T-cell (primary cell): Measurements from ENCODE around the gene LTO1. TPM values are rescaled to one million over a fixed set of nuclear protein-coding genes. Genes with fewer than 3 reads are reported as not detected.

Source experiments
- ATAC-seq, 4 experiments: fragments of 200-7000 bp in 3 of 4; fragments of 150-1000 bp in 1 of 4; cut with Tn5 transposase; replicated peaks in 1 of 4; 1 replicate in 3 of 4; 2 replicates in 1 of 4; pipeline ENCODE4 v1.10.0; 2021; ENCODE audit warnings: moderate library complexity in 3 of 4, mild to moderate bottlenecking in 2 of 4, moderate number of reproducible peaks in 1 of 4
- CTCF ChIA-PET, 2 donors: fragments of 300-600 bp; sonication (Branson Sonifier 250); formaldehyde crosslinking; loops; one replicate each; lab custom pipeline; 2022; ENCODE audit warnings: antibody characterized with exemption in 2 of 2; lab: Charles Lee
- POLR2A ChIA-PET, 2 donors: fragments of 300-600 bp; sonication (Branson Sonifier 250); formaldehyde crosslinking; loops; one replicate each; lab custom pipeline; 2022; ENCODE audit warnings: antibody characterized with exemption in 2 of 2; lab: Charles Lee
- DNase-seq, 35 experiments: peaks; one replicate each; pipeline versions ENCODE4 v3.0.0 to v3.0.0-alpha.2; 2013 to 2023
- H3K27ac ChIP-seq: one replicate; pipeline ENCODE4 v1.5.1; 2013; ENCODE audit warnings: low read length
- H3K27me3 ChIP-seq, 2 experiments: replicated peaks in 1 of 2; 1 replicate in 1 of 2; 2 replicates in 1 of 2; pipeline versions ENCODE4 v1.6.1 to v1.7.0; 2013; ENCODE audit warnings: low read length in 1 of 2, mixed read lengths in 1 of 2; ENCODE audit not compliant: control insufficient read depth in 2 of 2, insufficient read depth in 2 of 2; ENCODE audit errors: extremely low read depth in 1 of 2
- H3K36me3 ChIP-seq, 2 donors: 1 replicate in 1 of 2; 2 replicates in 1 of 2; pipeline versions ENCODE4 v1.6.1 to v1.7.0; 2013; ENCODE audit warnings: low read length in 1 of 2; ENCODE audit not compliant: control insufficient read depth in 2 of 2, insufficient read depth in 1 of 2; ENCODE audit errors: extremely low read depth in 1 of 2
- H3K4me1 ChIP-seq, 2 experiments: 1 replicate in 1 of 2; 2 replicates in 1 of 2; pipeline versions ENCODE4 v1.6.1 to v1.7.0; 2013; ENCODE audit warnings: low read length in 2 of 2, mixed read lengths in 1 of 2; ENCODE audit not compliant: insufficient read depth in 2 of 2, control insufficient read depth in 1 of 2; ENCODE audit errors: extremely low read depth in 1 of 2
- H3K4me3 ChIP-seq, 2 donors: 1 replicate in 1 of 2; 2 replicates in 1 of 2; pipeline versions ENCODE4 v1.5.1 to v1.7.0; 2013; ENCODE audit warnings: mild to moderate bottlenecking in 2 of 2, low read length in 1 of 2, moderate library complexity in 1 of 2; ENCODE audit not compliant: control insufficient read depth in 1 of 2; ENCODE audit errors: extremely low read depth in 1 of 2
- H3K9me3 ChIP-seq: 2 replicates; pipeline ENCODE4 v1.7.0; 2013
- H3K27ac Mint-ChIP-seq, 2 donors: one replicate each; pipeline ENCODE4 v1.8.0; 2020 to 2021; ENCODE audit warnings: mild to moderate bottlenecking in 2 of 2, mixed read lengths in 2 of 2
- H3K27me3 Mint-ChIP-seq, 2 donors: one replicate each; pipeline ENCODE4 v1.8.0; 2021 to 2022; ENCODE audit warnings: mixed read lengths in 2 of 2
- H3K36me3 Mint-ChIP-seq: one replicate; pipeline ENCODE4 v1.8.0; 2021; ENCODE audit warnings: mixed read lengths
- H3K4me1 Mint-ChIP-seq, 3 donors: one replicate each; pipeline ENCODE4 v1.8.0; 2020 to 2022; ENCODE audit warnings: mixed read lengths in 3 of 3, mild to moderate bottlenecking in 1 of 3
- H3K4me3 Mint-ChIP-seq, 3 donors: one replicate each; pipeline ENCODE4 v1.8.0; 2020 to 2022; ENCODE audit warnings: mild to moderate bottlenecking in 3 of 3, mixed read lengths in 3 of 3, moderate library complexity in 3 of 3
- H3K9me3 Mint-ChIP-seq, 3 donors: one replicate each; pipeline ENCODE4 v1.8.0; 2020 to 2022; ENCODE audit warnings: mixed read lengths in 3 of 3
- WGBS: methylation state at CpG from one replicate; pipeline ENCODE4 v1.1.5; 2013; ENCODE audit warnings: missing lambda C conversion rate; ENCODE audit not compliant: insufficient coverage; 5-methylcytosine and 5-hydroxymethylcytosine counted together
- total RNA-seq, 35 experiments: library from RNA in 6 of 35; stranded (reverse) in 6 of 35; fragments of 120-200 nt in 1 of 35; gene quantifications; one replicate each; pipeline versions ENCODE4 v1.2.1 to v1.2.4 and lab custom pipeline; 2013 to 2026

Gene LTO1
- total RNA-seq, 5 donors from 2014 or later (not counting 1 experiment from before 2014, with no cell fraction given): 31.8 to 64.2 (median 57.4) TPM

DNA sequence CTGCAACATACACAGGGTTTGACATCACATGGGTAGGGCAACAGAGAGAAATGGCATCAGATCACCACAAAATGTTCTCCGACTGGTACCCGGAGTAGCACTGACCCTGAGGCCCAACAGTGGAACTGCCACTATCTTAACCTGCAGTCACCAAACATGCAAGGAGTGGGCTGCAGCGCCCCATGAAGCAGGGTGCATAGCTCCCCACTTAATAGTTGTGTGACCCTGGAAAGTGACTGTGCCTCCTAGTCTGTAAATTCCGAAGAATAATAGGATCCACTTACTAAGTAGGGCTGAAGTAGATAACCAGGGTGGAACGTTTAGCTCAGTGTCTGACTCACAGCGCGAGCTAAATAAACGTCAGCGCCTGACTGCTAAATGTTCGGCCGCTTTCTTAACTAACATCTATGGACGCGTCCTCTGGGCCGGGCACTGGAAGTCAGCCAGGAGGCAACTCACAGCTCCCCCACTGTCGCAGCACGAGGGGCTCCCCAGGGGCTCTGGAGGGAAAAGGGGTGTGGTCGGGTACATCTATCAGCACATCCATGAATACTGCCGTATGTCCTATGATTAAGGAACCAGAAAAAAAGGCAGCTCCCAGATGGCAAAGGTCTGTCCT, 777 bp downstream of the LTO1 start:
- peak in 1 of 4 experiments; percentile 2 for ATAC-seq
- no peaks in the 10 kb centered on the region for H3K27me3 ChIP-seq
- POLR2A ChIA-PET: no interaction called here

GRCh38 chr11:69671734-69672465, 3.3 kb downstream of the LTO1 start:
- Mint-ChIP-seq H3K27ac (peak overlapping the region in 1 of 2 donors; percentile 15), H3K36me3 (peaks cover 28% of the 10 kb centered on the region), H3K27me3 (no peaks in the 10 kb centered on the region), H3K4me3 (no peak overlapping the region), H3K9me3 (no peaks in the 10 kb centered on the region), H3K4me1 (peaks cover 39 to 45% (median 44%) of the 10 kb centered on the region in 3 donors)
- Histone ChIP-seq H3K27me3 (no peaks in the 10 kb centered on the region), H3K4me1 (peaks cover 8 to 24% of the 10 kb centered on the region in 2 experiments), H3K36me3 (peaks cover 28 to 37% of the 10 kb centered on the region in 2 donors), H3K27ac (no peak overlapping the region), H3K4me3 (no peak overlapping the region), H3K9me3 (no peaks in the 10 kb centered on the region)
- no peak for DNase-seq
- 96% methylated on average over 7 of the region's 10 CpGs for WGBS
- POLR2A ChIA-PET: no interaction called here
- ATAC-seq: no peak
- CTCF ChIA-PET: interaction anchor here in 1 of 2 donors (0.6 kb wide), 2 partner anchors 127 to 171 kb away, joined by 3 to 7 read pairs; no protein-coding TSS in a partner anchor

More for the DNA sequence above, 777 bp downstream of the LTO1 start:
- H3K4me3 Mint-ChIP-seq: peak overlapping the region; percentile 92 to 96 (median 95)
- peaks cover 35 to 45% (median 44%) of the 10 kb centered on the region in 3 donors for H3K4me1 Mint-ChIP-seq
- Histone ChIP-seq H3K36me3 (peaks cover 12 to 21% of the 10 kb centered on the region in 2 donors), H3K4me1 (peaks cover 8 to 24% of the 10 kb centered on the region in 2 experiments), H3K27ac (peak overlapping the region; percentile 57), H3K9me3 (no peaks in the 10 kb centered on the region), H3K4me3 (peak overlapping the region; percentile 91 to 94)
- H3K27ac Mint-ChIP-seq: peak overlapping the region; percentile 72 to 85
- H3K27me3 Mint-ChIP-seq: no peaks in the 10 kb centered on the region
- WGBS: 25% methylated on average over 12 of the region's 18 CpGs
- H3K9me3 Mint-ChIP-seq: no peaks in the 10 kb centered on the region
- CTCF ChIA-PET: no interaction called here
- peak in 1 of 35 experiments; percentile 11 for DNase-seq
- H3K36me3 Mint-ChIP-seq: peaks cover 17% of the 10 kb centered on the region

DNA sequence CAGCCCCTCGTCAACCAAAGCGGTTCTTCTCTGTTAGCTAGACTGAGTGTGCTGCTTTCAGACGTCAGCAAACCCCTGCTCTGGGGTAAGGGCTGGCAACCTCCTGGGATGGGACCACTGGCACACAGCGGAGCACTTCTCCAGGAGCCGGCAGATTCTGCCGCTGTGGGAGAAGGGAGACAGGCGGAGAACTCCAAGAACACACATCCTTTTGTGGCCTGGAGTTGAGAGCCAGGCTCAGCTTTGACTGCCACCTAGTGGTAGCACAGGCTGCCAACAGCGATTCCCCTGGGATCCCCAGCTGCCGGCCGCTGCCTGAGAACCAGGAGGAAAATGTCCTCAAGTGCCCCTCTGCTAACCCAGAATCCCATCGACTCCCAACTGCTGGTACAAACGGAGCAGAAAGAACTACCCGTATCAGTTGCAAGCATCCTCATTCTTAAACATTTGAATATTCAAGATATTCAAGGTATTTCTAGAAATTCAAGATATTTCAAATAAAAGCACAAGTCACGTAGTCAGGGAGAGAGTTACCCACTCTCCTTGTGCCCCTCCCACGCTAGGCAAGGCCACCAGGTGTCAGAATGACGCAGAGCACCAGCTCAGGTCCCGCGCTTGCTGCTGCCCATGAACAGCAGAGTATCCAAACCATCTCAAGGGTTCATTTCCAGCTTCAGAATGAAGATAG, 4.9 kb downstream of the LTO1 start:
- no peak overlapping the region for H3K4me3 Mint-ChIP-seq
- Histone ChIP-seq H3K36me3 (peaks cover 28 to 48% of the 10 kb centered on the region in 2 donors), H3K9me3 (no peaks in the 10 kb centered on the region), H3K4me3 (no peak overlapping the region), H3K4me1 (peaks cover 8 to 18% of the 10 kb centered on the region in 2 experiments), H3K27me3 (no peaks in the 10 kb centered on the region), H3K27ac (no peak overlapping the region)
- WGBS: 60% methylated on average over 18 of the region's 18 CpGs
- ChIA-PET CTCF (no interaction called here), POLR2A (no interaction called here)
- peak in 29 of 35 experiments; percentile 16 to 75 (median 41) for DNase-seq
- ATAC-seq: peak in 1 of 4 experiments; percentile 27
- H3K27me3 Mint-ChIP-seq: no peaks in the 10 kb centered on the region
- H3K9me3 Mint-ChIP-seq: no peaks in the 10 kb centered on the region
- peaks cover 31% of the 10 kb centered on the region for H3K36me3 Mint-ChIP-seq
- H3K4me1 Mint-ChIP-seq: peaks cover 38 to 42% (median 41%) of the 10 kb centered on the region in 3 donors
- no peak overlapping the region for H3K27ac Mint-ChIP-seq

GRCh38 chr11:69669486-69669885, 5.7 kb downstream of the LTO1 start:
- ATAC-seq: no peak
- H3K27ac Mint-ChIP-seq: no peak overlapping the region
- POLR2A ChIA-PET: no interaction called here

GRCh38 chr11:69667619-69668604, 7.2 kb downstream of the LTO1 start:
- ATAC-seq (no peak), DNase-seq (no peak)
- Histone ChIP-seq H3K27me3 (no peaks in the 10 kb centered on the region), H3K27ac (no peak overlapping the region), H3K4me3 (no peak overlapping the region), H3K4me1 (peaks cover 0 to 2% of the 10 kb centered on the region in 2 experiments), H3K9me3 (no peaks in the 10 kb centered on the region), H3K36me3 (peaks cover 28 to 64% of the 10 kb centered on the region in 2 donors)
- ChIA-PET POLR2A (interaction anchor here in 1 of 2 donors (0.6 kb wide), 1 partner anchor 426 kb away, joined by 4 read pairs; no protein-coding TSS in a partner anchor), CTCF (interaction anchor here in 1 of 2 donors (0.6 kb wide), 1 partner anchor 780 kb away, joined by 4 read pairs; no protein-coding TSS in a partner anchor)
- Mint-ChIP-seq H3K9me3 (no peaks in the 10 kb centered on the region), H3K27ac (no peak overlapping the region), H3K4me3 (no peak overlapping the region), H3K4me1 (peaks cover 21 to 26% (median 22%) of the 10 kb centered on the region in 3 donors), H3K36me3 (peaks cover 41% of the 10 kb centered on the region), H3K27me3 (no peaks in the 10 kb centered on the region)
- WGBS: 95% methylated on average over 24 of the region's 26 CpGs

More at GRCh38 chr11:69669486-69669885, 5.7 kb downstream of the LTO1 start:
- CTCF ChIA-PET: interaction anchor here in 1 of 2 donors (0.7 kb wide), 1 partner anchor 233 kb away, joined by 3 read pairs; no protein-coding TSS in a partner anchor
- Mint-ChIP-seq H3K4me3 (no peak overlapping the region), H3K36me3 (peaks cover 36% of the 10 kb centered on the region), H3K9me3 (no peaks in the 10 kb centered on the region), H3K4me1 (peaks cover 35 to 39% (median 35%) of the 10 kb centered on the region in 3 donors), H3K27me3 (no peaks in the 10 kb centered on the region)
- H3K36me3 ChIP-seq: peaks cover 28 to 56% of the 10 kb centered on the region in 2 donors
- no peak overlapping the region for H3K4me3 ChIP-seq
- no peaks in the 10 kb centered on the region for H3K27me3 ChIP-seq
- 79% methylated on average over 18 of the region's 19 CpGs for WGBS
- peaks cover 6 to 13% of the 10 kb centered on the region in 2 experiments for H3K4me1 ChIP-seq
- no peaks in the 10 kb centered on the region for H3K9me3 ChIP-seq
- no peak for DNase-seq
- H3K27ac ChIP-seq: no peak overlapping the region
